T47D (cell line): Measurements from ENCODE around the gene MICU1.
"Not testable (repeated sequence)": the region's sequence is repeated elsewhere in the genome, so short reads cannot be mapped to it uniquely, and the experiment has no call there.

Experiments used
- DNase-seq, 2 experiments: peaks; one replicate each; pipeline versions ENCODE4 v3.0.0 to v3.0.0-alpha.2; 2011 to 2012; ENCODE audit warnings: low read depth in 1 of 2, low spot score in 1 of 2
- JUND ChIP-seq: IDR thresholded peaks from 2 replicates; pipeline ENCODE4 v1.6.1; 2012; ENCODE audit warnings: low read depth
- in situ Hi-C: cut with HindIII; loops from 2 replicates; pipeline ENCODE4 v1.10.0; 2016; ENCODE audit warnings: low sequenced_read_pairs, low pct_unique_long_range_greater_than_20kb

MICU1 gene

DNA sequence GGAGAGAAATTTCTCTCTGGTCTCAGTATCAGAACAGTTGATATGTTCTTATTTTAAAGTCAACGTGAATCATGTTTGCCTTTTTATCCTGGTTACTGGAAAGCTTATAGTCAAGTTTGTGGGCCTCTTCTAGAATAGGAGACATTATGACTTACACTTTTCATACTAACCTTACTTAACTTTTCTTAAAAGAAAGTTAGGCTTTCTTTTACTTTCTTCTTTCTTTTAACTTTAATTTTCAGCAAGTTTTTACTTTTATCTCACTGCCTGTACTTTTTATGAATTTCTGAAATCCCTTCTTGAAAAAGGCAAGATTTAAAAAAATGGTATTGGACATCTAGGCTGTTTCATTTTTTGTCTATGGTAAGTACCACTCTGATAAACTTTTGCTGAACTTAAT lies 195.9 kb downstream of the MICU1 start:
- in situ Hi-C loops = no loop called here
- no peak for TF ChIP-seq JUND
- DNase-seq = no peak

DNA sequence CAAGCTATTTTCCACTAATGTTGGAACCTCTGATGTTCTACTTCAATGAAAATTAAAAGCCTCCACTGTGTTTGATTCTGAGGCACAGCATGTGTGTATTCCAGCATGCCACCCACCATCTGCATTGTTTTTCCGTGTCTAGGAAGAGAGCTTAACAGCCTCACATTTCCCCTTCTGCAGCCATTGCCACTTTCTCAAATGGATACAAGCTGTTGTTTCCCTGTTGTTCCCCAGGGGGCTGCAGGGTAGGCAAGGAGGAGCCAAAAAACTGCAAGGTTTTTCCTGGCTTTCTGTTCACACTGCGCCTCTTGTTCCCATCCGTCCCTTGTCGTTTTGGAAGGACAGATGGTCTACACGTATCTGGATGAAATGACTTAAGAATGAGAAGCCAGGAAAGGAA lies 198.9 kb downstream of the MICU1 start:
- DNase-seq = no peak
- in situ Hi-C loops = no loop called here
- TF ChIP-seq JUND = no peak

DNA sequence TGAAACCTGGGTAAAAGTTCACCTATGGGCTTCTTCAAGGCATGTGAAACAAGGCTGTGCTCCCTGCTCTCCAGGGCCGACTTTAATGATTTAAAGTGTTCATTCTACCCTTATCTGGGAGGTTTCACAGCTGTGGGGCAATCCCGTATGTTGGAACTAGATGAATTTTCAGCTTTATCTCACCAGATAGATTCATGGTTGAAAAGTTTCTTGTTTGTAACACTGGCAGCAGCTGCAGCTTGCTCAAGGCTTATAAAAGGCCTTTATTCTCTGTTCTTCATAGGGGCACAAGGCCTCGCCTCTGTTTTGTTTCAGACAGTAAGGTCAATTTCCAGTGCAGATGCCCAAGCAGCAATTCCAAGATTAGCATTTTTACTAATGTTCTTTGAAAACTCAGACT lies 200.7 kb downstream of the MICU1 start:
- TF ChIP-seq JUND = no peak
- in situ Hi-C loops = no loop called here
- no peak for DNase-seq

DNA sequence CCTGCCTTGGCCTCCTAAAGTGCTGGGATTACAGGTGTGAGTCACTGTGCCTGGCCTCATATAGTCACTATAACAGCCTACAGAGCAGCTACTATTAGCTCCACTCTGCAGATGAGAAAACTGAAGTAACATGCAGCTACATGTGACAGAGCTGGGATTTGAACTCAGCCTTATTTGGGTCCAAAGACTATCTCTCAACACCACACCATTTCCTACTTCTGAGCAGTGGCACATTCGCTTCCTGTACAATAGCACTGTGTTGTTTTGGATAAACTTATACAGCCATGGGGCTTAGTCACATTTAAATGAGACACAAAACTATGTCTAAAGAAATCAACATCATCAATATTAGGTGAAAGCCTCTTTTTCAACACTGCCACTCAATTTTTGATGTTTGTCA lies 201.3 kb downstream of the MICU1 start:
- in situ Hi-C loops = no loop called here
- TF ChIP-seq JUND = no peak
- DNase-seq = no peak

DNA sequence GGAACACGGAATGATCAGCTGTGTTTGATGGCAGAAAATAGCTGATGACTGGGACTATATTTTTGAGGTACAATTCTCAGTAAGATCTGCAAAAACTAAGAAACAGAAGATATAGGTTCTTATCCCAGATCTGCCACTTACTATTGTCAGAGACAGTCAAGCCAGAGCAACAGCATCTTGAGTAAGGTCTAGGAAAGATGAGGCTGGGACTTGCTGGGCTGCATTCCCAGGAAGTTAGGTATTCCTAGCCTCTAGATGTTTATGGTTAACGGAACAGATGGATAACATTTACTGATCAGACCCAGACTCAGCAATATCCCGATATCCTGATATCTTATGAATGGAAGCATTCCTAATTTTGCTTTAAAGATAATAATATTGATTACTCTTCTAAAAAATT lies 202.5 kb downstream of the MICU1 start:
- in situ Hi-C loops = no loop called here
- no peak for TF ChIP-seq JUND
- DNase-seq = no peak

DNA sequence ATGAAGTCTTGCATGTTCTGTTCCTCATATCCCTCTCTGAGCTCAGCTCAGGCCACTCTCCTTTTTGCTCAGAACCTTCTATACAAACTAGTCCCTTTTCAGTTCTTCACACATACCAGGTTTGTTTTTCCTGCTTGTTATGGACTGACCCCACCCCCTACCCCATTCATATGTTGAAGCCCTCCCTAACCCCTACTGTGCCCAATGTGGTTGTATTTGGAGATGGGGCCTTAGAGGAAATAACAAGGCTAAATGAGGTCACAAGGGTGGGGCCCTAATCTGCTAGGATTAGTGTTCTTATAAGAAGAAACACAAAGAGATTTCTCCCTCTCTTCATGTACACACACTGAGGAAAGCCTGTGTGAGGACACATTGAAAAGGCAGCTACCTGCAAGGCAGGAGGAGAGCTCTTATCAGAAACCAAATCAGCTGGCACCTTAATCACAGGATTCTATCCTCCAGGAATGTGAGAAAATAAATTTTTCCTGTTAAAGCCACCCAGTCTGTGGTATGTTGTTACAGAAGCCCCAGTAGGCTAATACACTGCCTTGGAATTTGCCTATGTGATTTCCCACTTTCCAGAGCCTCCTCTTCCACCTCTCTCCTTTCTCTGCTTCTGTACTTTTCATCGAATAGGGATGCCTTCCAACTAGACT lies 203.9 kb downstream of the MICU1 start:
- no peak for TF ChIP-seq JUND
- in situ Hi-C loops = no loop called here
- no peak for DNase-seq

DNA sequence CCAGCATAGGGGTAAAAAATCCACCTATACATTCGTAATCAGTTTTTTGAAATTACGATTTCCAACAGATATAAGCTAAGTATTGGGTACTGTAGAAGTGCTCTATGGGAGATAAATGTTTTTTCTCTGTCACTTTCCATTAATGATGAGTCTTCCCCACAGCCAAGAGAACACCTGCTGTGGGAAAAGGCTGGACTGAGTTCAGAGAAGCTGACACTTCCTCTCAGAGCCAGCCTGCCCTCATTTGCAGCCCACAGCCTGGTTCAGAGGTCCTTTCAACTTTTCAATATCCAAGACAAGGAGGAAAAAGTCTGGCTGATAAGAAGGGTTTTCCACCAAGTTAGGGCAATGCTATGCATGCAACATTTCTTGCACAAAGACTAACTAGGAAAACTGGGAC lies 206.6 kb downstream of the MICU1 start:
- TF ChIP-seq JUND = no peak
- DNase-seq = no peak
- in situ Hi-C loops = no loop called here

DNA sequence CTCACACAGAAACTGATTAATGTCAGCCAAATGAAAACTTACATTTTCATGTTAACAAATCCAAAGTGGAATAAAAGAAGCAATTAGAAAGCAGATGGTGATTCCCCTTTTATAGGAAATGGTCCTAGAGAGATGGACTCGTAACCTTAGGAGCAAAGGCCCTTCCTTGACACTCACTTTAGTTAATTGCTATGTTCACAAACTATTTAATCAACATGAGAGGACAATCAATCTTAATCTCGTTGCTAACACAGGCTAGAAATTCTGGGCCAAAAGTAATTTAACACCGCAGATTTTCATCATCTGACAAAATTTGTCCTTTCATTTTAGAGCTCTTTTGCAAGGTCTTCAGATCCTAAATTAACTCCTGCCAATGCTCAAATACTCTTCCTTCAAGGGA lies 207.2 kb downstream of the MICU1 start:
- DNase-seq = no peak
- TF ChIP-seq JUND = no peak
- in situ Hi-C loops = no loop called here

DNA sequence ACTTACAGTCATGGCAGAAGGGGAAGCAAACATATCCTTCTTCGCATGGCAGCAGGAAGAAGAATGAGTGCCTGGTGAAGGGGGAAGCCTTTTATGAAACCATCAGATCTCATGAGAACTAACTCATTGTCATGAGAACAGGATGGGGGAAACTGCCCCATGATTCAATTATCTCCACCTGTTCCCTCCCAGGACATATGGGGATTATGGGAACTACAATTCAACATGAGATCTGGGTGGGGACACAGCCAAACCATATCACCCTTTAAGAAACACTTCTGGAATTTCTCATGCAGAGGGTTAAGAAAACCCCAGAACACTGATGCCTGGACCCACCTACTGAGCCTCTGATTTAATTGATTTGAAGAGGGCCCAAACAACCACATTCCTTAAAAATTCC lies 207.9 kb downstream of the MICU1 start:
- DNase-seq = no peak
- in situ Hi-C loops = no loop called here
- TF ChIP-seq JUND = no peak

DNA sequence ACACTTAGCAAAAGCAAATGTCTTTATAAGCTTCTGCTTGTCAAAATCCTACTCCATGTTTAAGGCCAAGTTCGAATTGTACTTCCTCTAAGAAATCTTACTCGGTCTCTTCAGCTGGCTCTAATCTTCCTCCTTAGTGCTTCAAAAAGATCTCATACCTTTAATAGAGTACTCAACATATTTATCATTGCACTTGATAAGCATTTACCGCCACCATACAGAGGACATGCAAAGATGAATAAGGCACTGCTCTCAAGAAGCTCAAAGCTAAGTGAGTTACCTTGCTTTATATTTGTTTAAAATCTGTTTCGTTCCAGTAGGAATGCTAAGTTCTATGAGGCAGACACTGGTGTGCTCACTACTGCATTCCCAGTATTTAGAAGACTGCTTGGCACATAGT lies 209.2 kb downstream of the MICU1 start:
- in situ Hi-C loops = no loop called here
- no peak for TF ChIP-seq JUND
- no peak for DNase-seq

DNA sequence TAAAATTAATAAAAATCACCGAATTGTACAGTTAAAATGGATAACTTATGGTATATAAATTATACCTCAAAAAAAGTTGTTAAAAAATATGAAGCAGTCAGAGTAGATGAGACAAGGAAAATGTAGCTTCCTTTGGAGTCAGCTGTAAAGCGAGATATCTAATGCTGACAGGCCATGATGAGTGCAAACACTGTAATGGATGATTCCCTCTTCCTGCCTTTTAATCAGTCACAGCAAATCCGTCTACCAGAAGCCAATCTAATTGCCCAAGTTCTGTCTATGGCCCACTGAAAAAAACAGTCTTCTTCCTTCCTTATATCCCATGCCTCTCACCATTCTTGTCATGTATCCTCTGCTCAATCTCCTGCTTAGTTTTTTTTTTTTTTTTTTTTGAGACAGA lies 211.2 kb downstream of the MICU1 start:
- DNase-seq = no peak
- no peak for TF ChIP-seq JUND
- in situ Hi-C loops = no loop called here

DNA sequence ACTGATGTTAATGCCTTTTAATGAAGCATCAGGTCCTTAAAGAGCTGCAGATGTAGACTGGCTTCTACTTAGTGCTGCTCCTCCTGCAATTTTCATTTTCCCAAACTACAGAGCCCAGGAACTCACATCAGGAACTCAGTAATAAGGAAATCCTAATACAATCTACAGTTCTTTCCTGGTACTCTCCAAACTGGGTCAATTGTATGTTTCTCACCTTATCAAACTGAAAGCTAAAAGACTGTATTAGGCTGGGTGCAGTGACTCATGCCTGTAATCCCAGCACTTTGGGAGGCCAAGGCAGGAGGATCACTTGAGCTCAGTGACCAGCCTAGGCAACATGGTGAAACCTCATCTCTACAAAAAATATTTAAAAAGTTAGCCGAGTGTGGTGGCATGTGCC lies 216.7 kb downstream of the MICU1 start:
- no peak for DNase-seq
- in situ Hi-C loops = no loop called here
- no peak for TF ChIP-seq JUND

DNA sequence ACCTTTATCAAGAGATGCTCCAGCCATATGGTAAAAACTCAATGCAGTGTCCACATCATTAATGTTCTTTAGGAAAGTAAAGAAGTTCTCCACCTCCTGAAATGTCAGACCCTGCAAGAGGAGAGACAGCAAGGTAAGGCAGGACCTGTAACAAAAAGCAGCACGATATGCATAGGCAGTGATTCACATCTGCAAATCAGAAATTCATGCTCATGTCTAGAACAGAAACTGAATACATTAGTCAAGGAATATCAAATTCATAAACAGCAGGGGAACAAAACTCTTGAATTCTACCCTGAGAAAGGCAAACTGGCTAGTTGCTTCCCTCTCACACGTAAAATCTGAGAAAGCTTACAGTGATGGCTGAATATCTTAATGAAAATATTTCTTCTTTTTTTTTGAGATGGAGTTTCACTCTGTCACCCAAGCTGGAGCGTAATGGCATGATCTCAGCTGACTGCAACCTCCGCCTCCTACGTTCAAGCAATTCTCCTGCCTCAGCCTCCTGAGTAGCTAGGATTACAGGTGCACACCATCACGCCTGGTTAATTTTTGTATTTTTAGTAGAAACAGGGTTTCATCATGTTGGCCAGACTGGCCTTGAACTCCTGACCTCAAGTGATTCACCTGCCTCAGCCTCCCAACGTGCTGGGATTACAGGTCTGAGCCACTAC lies 217.8 kb downstream of the MICU1 start:
- no peak for TF ChIP-seq JUND
- DNase-seq = no peak
- in situ Hi-C loops = no loop called here

DNA sequence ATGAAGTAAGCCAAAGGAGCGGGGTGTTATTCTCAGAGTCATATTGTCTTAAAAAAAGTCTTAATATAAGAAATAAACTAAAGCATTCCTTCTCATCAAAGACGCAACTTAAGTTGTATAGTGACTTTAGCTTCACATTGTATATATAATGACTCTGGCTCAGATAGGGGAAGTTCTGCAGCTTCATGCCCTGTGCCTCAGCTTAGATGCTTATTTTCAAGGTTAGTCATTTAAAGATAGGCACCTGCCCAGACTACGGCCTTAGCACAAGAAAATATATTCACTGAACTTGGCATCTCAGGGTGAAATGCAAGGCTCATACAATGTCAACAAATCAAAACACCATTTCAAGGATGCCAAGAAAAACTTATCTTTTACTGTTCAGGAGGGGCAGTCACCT lies 218.4 kb downstream of the MICU1 start:
- no peak for TF ChIP-seq JUND
- in situ Hi-C loops = no loop called here

DNA sequence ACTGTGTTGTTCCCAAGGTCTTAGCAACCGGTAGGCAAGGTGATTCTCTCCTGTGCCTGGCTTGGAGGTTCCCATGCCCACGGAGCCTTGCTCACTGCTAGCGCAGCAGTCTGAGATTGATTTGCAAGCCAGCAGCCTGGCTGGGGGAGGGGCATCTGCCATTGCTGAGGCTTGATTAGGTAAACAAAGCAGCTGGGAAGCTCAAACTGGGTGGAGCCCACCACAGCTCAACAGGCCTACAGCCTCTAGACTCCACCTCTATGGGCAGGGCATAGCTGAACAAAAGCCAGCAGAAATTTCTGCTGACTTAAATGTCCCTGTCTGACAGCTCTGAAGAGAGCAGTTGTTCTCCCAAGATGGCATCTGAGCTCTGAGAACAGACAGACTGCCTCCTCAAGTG lies 230.3 kb downstream of the MICU1 start:
- in situ Hi-C loops, DNase-seq: not testable (repeated sequence)

More for the DNA sequence above, 218.4 kb downstream of the MICU1 start:
- DNase-seq = no peak
